Glutamatergic neuron (in vitro differentiated cells): ENCODE data around the gene TEAD3. TPM values are rescaled to one million over a fixed set of nuclear protein-coding genes. Genes with fewer than 3 reads are reported as not detected.

Experiments used
- DNase-seq: peaks from one replicate; pipeline ENCODE4 v3.0.0; 2022
- H3K27ac Mint-ChIP-seq: one replicate; pipeline ENCODE4 v1.8.0; 2020; ENCODE audit warnings: mild to moderate bottlenecking, mixed read lengths, inconsistent platforms; ENCODE audit not compliant: unreplicated experiment
- H3K27me3 Mint-ChIP-seq: one replicate; pipeline ENCODE4 v1.8.0; 2020; ENCODE audit warnings: mild to moderate bottlenecking, moderate library complexity, mixed read lengths, inconsistent platforms; ENCODE audit not compliant: unreplicated experiment
- H3K36me3 Mint-ChIP-seq: one replicate; pipeline ENCODE4 v1.8.0; 2020; ENCODE audit warnings: mild to moderate bottlenecking, mixed read lengths, inconsistent platforms; ENCODE audit not compliant: unreplicated experiment
- H3K4me1 Mint-ChIP-seq: one replicate; pipeline ENCODE4 v1.8.0; 2020; ENCODE audit warnings: mild to moderate bottlenecking, low read depth, mixed read lengths, inconsistent platforms; ENCODE audit not compliant: unreplicated experiment
- H3K4me3 Mint-ChIP-seq: one replicate; pipeline ENCODE4 v1.8.0; 2020; ENCODE audit warnings: mild to moderate bottlenecking, mixed read lengths, inconsistent platforms; ENCODE audit not compliant: unreplicated experiment
- H3K9me3 Mint-ChIP-seq: one replicate; pipeline ENCODE4 v1.8.0; 2020; ENCODE audit warnings: mild to moderate bottlenecking, moderate library complexity, mixed read lengths, inconsistent platforms; ENCODE audit not compliant: unreplicated experiment
- CTCF ChIP-seq: fragments of 200-600 bp; sonication (generic); IDR thresholded peaks from one replicate; pipeline ENCODE4 v1.5.0; 2021; ENCODE audit not compliant: partially characterized antibody, unreplicated experiment
- total RNA-seq: library from RNA; stranded (reverse); fragmentation: NEBNext Ultra II Directional; extraction: Animal tissue kit (Norgen Biotek cat#: 25700); gene quantifications from one replicate; pipeline ENCODE4 v1.2.1, GENCODE V29; 2021; ENCODE audit not compliant: unreplicated experiment

TEAD3 gene
- total RNA-seq, 1 donor from 2014 or later = 50.0 TPM

GRCh38 chr6:35512006-35512405, 15.1 kb upstream of the TEAD3 start:
- Mint-ChIP-seq H3K27ac (no peak overlapping the region), H3K27me3 (peaks cover 7% of the 10 kb centered on the region), H3K36me3 (no peaks in the 10 kb centered on the region), H3K4me3 (peak overlapping the region; percentile 38), H3K4me1 (peaks cover 9% of the 10 kb centered on the region), H3K9me3 (peaks cover 4% of the 10 kb centered on the region)
- TF ChIP-seq CTCF = no peak
- no peak for DNase-seq

GRCh38 chr6:35511562-35511941, 14.7 kb upstream of the TEAD3 start:
- no peak overlapping the region for H3K27ac Mint-ChIP-seq
- H3K9me3 Mint-ChIP-seq = peaks cover 4% of the 10 kb centered on the region
- no peak for TF ChIP-seq CTCF
- peaks cover 9% of the 10 kb centered on the region for H3K4me1 Mint-ChIP-seq
- H3K36me3 Mint-ChIP-seq = no peaks in the 10 kb centered on the region
- DNase-seq = no peak
- H3K27me3 Mint-ChIP-seq = peaks cover 9% of the 10 kb centered on the region
- H3K4me3 Mint-ChIP-seq = peak overlapping the region; percentile 25

GRCh38 chr6:35510916-35511561, 14.2 kb upstream of the TEAD3 start:
- H3K36me3 Mint-ChIP-seq = no peaks in the 10 kb centered on the region
- no peak for TF ChIP-seq CTCF
- H3K4me3 Mint-ChIP-seq = peak overlapping the region; percentile 25
- H3K4me1 Mint-ChIP-seq = peaks cover 9% of the 10 kb centered on the region
- H3K9me3 Mint-ChIP-seq = peaks cover 4% of the 10 kb centered on the region
- H3K27me3 Mint-ChIP-seq = peaks cover 9% of the 10 kb centered on the region
- DNase-seq = no peak
- no peak overlapping the region for H3K27ac Mint-ChIP-seq

GRCh38 chr6:35508542-35508941, 11.7 kb upstream of the TEAD3 start:
- H3K4me1 Mint-ChIP-seq = peaks cover 9% of the 10 kb centered on the region
- no peak overlapping the region for H3K27ac Mint-ChIP-seq
- no peak for TF ChIP-seq CTCF
- H3K36me3 Mint-ChIP-seq = no peaks in the 10 kb centered on the region
- H3K27me3 Mint-ChIP-seq = peaks cover 9% of the 10 kb centered on the region
- peaks cover 4% of the 10 kb centered on the region for H3K9me3 Mint-ChIP-seq
- DNase-seq = no peak
- H3K4me3 Mint-ChIP-seq = no peak overlapping the region

- Mint-ChIP-seq H3K27ac (peak overlapping the region; percentile 12), H3K9me3 (peaks cover 4% of the 10 kb centered on the region), H3K36me3 (no peaks in the 10 kb centered on the region), H3K4me3 (no peak overlapping the region), H3K27me3 (peaks cover 9% of the 10 kb centered on the region), H3K4me1 (peaks cover 9% of the 10 kb centered on the region)
- DNase-seq = no peak
- no peak for TF ChIP-seq CTCF
These were observed 11.1 kb upstream of the TEAD3 start for GRCh38 chr6:35508027-35508426.
